Measurements from ENCODE around the gene KLHL6. TPM values are rescaled to one million over a fixed set of nuclear protein-coding genes. Genes with fewer than 3 reads are reported as not detected.

Gene KLHL6
- polyA plus RNA-seq, 1 of the 3 experiments (the other 2 are of a cell fraction): not detected

DNA sequence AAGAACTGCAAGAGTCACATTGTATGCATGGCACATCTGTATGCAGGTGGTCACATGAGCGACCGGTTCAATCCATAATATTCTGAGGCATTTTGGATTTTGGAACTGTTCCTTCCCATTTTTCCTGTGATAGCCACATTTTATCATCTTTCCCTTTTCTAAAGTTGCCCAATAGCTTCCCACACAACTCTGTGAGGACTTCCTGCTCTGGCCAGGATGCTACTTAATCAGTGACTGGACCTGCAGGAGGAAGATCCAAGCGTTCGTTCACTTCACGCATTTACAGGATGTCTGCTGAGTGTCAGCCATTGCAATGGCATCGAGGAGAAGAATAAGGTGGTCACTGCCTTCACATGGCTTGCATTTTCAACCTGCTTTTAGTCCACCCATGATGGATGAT is 9.8 kb downstream of the KLHL6 start:
- Histone ChIP-seq H3K4me3 (ENCODE audit: low read depth in 2 of 2, low read length in 1 of 2) (no peak overlapping the region), H3K4me2 (no peak overlapping the region), H3K79me2 (ENCODE audit: insufficient read depth) (no peaks in the 10 kb centered on the region), H3K9me3 (no peaks in the 10 kb centered on the region), H3K27ac (ENCODE audit: low read depth in 2 of 2, low read length in 1 of 2) (no peak overlapping the region), H2AFZ (ENCODE audit: low read depth) (no peak overlapping the region), H4K20me1 (ENCODE audit: insufficient read depth) (no peaks in the 10 kb centered on the region), H3F3A (replicated peaks; ENCODE audit: insufficient read depth) (no peaks in the 10 kb centered on the region), H3K4me1 (ENCODE audit: control insufficient read depth in 1 of 2, insufficient read depth in 2 of 2, low read depth in 1 of 2, low read length in 1 of 2) (peaks cover 0 to 6% of the 10 kb centered on the region in 2 experiments; a peak in 1 of 4 replicates), H3K9ac (no peak overlapping the region), H3K9me2 (no peaks in the 10 kb centered on the region), H3K27me3 (ENCODE audit: insufficient read depth) (no peaks in the 10 kb centered on the region), H3K36me3 (replicated peaks in 1 of 2; ENCODE audit: control insufficient read depth in 1 of 2, insufficient read depth in 2 of 2, low read length in 1 of 2) (no peaks in the 10 kb centered on the region)
- 81% methylated on average over 6 of the region's 6 CpGs for WGBS (ENCODE audit: low lambda C conversion rate)
- CTCF ChIA-PET: interaction anchor here (1.1 kb wide), 2 partner anchors 19 to 31 kb away, joined by 3 to 4 read pairs; no protein-coding TSS in a partner anchor
- POLR2A ChIA-PET: no interaction called here
- DNase-seq: no peak
- TF ChIP-seq RCOR1 (IDR thresholded peaks at IDR 0.05; ENCODE audit: low read length): no peak
- TF ChIP-seq MEF2A (IDR thresholded peaks at IDR 0.05; ENCODE audit: borderline replicate concordance, low read depth): no peak

DNA sequence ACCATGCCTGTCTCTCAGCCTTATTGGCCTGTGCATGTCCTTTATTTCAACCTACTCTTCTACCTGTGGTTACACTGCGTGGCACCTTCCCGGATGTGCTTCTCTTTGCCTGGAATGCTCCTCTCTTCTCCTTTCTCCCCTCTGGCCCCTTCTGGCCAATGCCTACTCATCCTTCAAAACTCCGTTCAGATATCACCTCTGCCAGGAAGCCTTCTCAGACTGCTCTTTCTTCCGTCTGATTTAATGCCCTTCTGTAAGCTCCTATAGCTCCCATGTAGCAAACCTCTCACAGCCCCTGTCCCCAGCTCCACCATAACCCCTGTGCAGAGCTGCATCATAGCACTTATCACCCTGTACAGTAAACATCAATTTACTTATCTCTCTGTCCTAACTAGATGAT is 13.2 kb downstream of the KLHL6 start:
- Histone ChIP-seq H3K9me3 (no peaks in the 10 kb centered on the region), H4K20me1 (ENCODE audit: insufficient read depth) (no peaks in the 10 kb centered on the region), H2AFZ (ENCODE audit: low read depth) (no peak overlapping the region), H3K27ac (ENCODE audit: low read depth in 2 of 2, low read length in 1 of 2) (no peak overlapping the region), H3K4me2 (no peak overlapping the region), H3K36me3 (replicated peaks in 1 of 2; ENCODE audit: control insufficient read depth in 1 of 2, insufficient read depth in 2 of 2, low read length in 1 of 2) (no peaks in the 10 kb centered on the region), H3K9ac (no peak overlapping the region), H3K4me3 (ENCODE audit: low read depth in 2 of 2, low read length in 1 of 2) (no peak overlapping the region), H3K4me1 (ENCODE audit: control insufficient read depth in 1 of 2, insufficient read depth in 2 of 2, low read depth in 1 of 2, low read length in 1 of 2) (no peaks in the 10 kb centered on the region; a peak in 1 of 4 replicates), H3K27me3 (ENCODE audit: insufficient read depth) (no peaks in the 10 kb centered on the region), H3K79me2 (ENCODE audit: insufficient read depth) (no peaks in the 10 kb centered on the region), H3F3A (replicated peaks; ENCODE audit: insufficient read depth) (no peaks in the 10 kb centered on the region), H3K9me2 (no peaks in the 10 kb centered on the region)
- no peak for TF ChIP-seq CHD2 (IDR thresholded peaks at IDR 0.05; ENCODE audit: low read length, partially characterized antibody)
- TF ChIP-seq, protein P1, sequence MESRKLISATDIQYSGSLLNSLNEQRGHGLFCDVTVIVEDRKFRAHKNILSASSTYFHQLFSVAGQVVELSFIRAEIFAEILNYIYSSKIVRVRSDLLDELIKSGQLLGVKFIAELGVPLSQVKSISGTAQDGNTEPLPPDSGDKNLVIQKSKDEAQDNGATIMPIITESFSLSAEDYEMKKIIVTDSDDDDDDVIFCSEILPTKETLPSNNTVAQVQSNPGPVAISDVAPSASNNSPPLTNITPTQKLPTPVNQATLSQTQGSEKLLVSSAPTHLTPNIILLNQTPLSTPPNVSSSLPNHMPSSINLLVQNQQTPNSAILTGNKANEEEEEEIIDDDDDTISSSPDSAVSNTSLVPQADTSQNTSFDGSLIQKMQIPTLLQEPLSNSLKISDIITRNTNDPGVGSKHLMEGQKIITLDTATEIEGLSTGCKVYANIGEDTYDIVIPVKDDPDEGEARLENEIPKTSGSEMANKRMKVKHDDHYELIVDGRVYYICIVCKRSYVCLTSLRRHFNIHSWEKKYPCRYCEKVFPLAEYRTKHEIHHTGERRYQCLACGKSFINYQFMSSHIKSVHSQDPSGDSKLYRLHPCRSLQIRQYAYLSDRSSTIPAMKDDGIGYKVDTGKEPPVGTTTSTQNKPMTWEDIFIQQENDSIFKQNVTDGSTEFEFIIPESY (IDR thresholded peaks at IDR 0.05; ENCODE audit: borderline replicate concordance, low read depth): no peak
- peak; percentile 31; the same call in 1 of the 2 replicates for TF ChIP-seq GATA2 (CRISPR knock-in tag; IDR thresholded peaks at IDR 0.05)
- no peak for TF ChIP-seq ELF1 (IDR thresholded peaks at IDR 0.05)
- CTCF ChIA-PET: no interaction called here
- 79% methylated on average over 4 of the region's 4 CpGs for WGBS (ENCODE audit: low lambda C conversion rate)
- POLR2A ChIA-PET: no interaction called here
- DNase-seq: peak; percentile 44

DNA sequence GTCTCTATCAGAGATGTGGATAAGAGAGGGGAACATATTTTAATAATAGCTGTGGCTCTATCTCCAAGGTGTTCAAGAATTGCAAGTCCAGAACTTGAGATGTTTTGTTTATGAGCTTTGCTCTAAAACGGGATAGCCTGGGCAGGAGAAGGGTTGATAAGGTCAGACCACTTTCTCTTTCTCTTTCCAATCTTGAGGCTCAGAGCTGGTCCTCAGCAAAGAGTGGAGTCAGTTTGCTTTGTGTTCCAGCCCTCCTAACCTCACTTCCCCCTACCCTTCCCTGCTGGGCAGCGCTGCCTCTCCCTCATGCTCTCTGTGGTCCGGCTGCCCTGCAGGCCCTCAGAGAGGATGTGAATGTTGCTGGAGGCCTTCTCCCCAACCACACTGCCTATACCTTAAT is 13.8 kb downstream of the KLHL6 start:
- Histone ChIP-seq H3K4me2 (no peak overlapping the region), H3K79me2 (ENCODE audit: insufficient read depth) (no peaks in the 10 kb centered on the region), H3K27me3 (ENCODE audit: insufficient read depth) (no peaks in the 10 kb centered on the region), H3F3A (replicated peaks; ENCODE audit: insufficient read depth) (no peaks in the 10 kb centered on the region), H3K36me3 (replicated peaks in 1 of 2; ENCODE audit: control insufficient read depth in 1 of 2, insufficient read depth in 2 of 2, low read length in 1 of 2) (no peaks in the 10 kb centered on the region), H2AFZ (ENCODE audit: low read depth) (no peak overlapping the region), H4K20me1 (ENCODE audit: insufficient read depth) (no peaks in the 10 kb centered on the region), H3K9me3 (no peaks in the 10 kb centered on the region), H3K9ac (no peak overlapping the region), H3K4me3 (ENCODE audit: low read depth in 2 of 2, low read length in 1 of 2) (no peak overlapping the region), H3K27ac (ENCODE audit: low read depth in 2 of 2, low read length in 1 of 2) (no peak overlapping the region), H3K9me2 (no peaks in the 10 kb centered on the region), H3K4me1 (ENCODE audit: control insufficient read depth in 1 of 2, insufficient read depth in 2 of 2, low read depth in 1 of 2, low read length in 1 of 2) (no peaks in the 10 kb centered on the region; a peak in 1 of 4 replicates)
- TF ChIP-seq NRF1 (IDR thresholded peaks at IDR 0.05; ENCODE audit: low read depth, low read length) (no peak), EZH2phosphoT487 (IDR thresholded peaks at IDR 0.05; ENCODE audit: borderline replicate concordance, low read depth) (no peak), RCOR1 (IDR thresholded peaks at IDR 0.05; ENCODE audit: low read length) (no peak), TAF1 (IDR thresholded peaks at IDR 0.05; ENCODE audit: borderline replicate concordance, low read depth, low read length) (no peak), EP300 (IDR thresholded peaks at IDR 0.05; ENCODE audit: borderline replicate concordance in 1 of 2, low read depth in 1 of 2, low read length in 1 of 2) (no peak)
- TF ChIP-seq, protein P2, sequence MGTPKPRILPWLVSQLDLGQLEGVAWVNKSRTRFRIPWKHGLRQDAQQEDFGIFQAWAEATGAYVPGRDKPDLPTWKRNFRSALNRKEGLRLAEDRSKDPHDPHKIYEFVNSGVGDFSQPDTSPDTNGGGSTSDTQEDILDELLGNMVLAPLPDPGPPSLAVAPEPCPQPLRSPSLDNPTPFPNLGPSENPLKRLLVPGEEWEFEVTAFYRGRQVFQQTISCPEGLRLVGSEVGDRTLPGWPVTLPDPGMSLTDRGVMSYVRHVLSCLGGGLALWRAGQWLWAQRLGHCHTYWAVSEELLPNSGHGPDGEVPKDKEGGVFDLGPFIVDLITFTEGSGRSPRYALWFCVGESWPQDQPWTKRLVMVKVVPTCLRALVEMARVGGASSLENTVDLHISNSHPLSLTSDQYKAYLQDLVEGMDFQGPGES (IDR thresholded peaks at IDR 0.05; ENCODE audit: low read depth, low read length): no peak
- DNase-seq: no peak
- ChIA-PET CTCF (interaction anchor here (0.9 to 2.3 kb wide), 3 partner anchors 18 to 225 kb away, joined by 3 to 4 read pairs (median 4); no protein-coding TSS in a partner anchor), POLR2A (no interaction called here)
- WGBS (ENCODE audit: low lambda C conversion rate): 68% methylated on average over 3 of the region's 3 CpGs

Data from SK-N-SH (cell line).